A673 (cell line): ENCODE measurements around the gene ADGRL1. TPM values are rescaled to one million over a fixed set of nuclear protein-coding genes. Genes with fewer than 3 reads are reported as not detected.
"Not testable (repeated sequence)": the region's sequence is repeated elsewhere in the genome, so short reads cannot be mapped to it uniquely, and the experiment has no call there.

ENCODE experiments used
- BruUV-seq: library from RNA; stranded (reverse); fragments of 400-500 nt; replicated peaks from 2 replicates; lab custom pipeline; 2021; lab: Mats Ljungman, UMichigan
- CTCF ChIA-PET: fragments of 300-600 bp; sonication (Branson Sonifier 250); formaldehyde crosslinking; loops from one replicate; lab custom pipeline; 2022; ENCODE audit warnings: antibody characterized with exemption; lab: Charles Lee
- POLR2A ChIA-PET: fragments of 300-600 bp; sonication (Branson Sonifier 250); formaldehyde crosslinking; loops from one replicate; lab custom pipeline; 2022; ENCODE audit warnings: antibody characterized with exemption; ENCODE audit not compliant: low non-redundant PET; lab: Charles Lee
- DNase-seq: peaks from one replicate; pipeline ENCODE4 v3.0.0-alpha.2; 2015; ENCODE audit warnings: low spot score
- H3K27ac ChIP-seq: fragments of 200-600 bp; sonication (generic); 2 replicates; pipeline ENCODE4 v1.5.1; 2016; ENCODE audit warnings: mixed run types, low read depth, mild to moderate bottlenecking, mixed read lengths, antibody characterized with exemption, low read length; ENCODE audit not compliant: poor library complexity, severe bottlenecking
- H3K27me3 ChIP-seq: fragments of 200-600 bp; sonication (generic); replicated peaks from 2 replicates; pipeline ENCODE4 v1.6.1; 2017; ENCODE audit warnings: mixed run types, low read depth, mild to moderate bottlenecking, mixed read lengths, antibody characterized with exemption, low read length; ENCODE audit not compliant: insufficient read depth, poor library complexity
- H3K36me3 ChIP-seq: fragments of 200-600 bp; sonication (generic); 2 replicates; pipeline ENCODE4 v1.6.1; 2016; ENCODE audit warnings: mixed run types, mild to moderate bottlenecking, mixed read lengths, antibody characterized with exemption, low read length; ENCODE audit not compliant: insufficient read depth, poor library complexity, severe bottlenecking
- H3K4me1 ChIP-seq: fragments of 200-600 bp; sonication (generic); 2 replicates; pipeline ENCODE4 v1.6.1; 2017; ENCODE audit warnings: mixed run types, mild to moderate bottlenecking, mixed read lengths, antibody characterized with exemption, low read length; ENCODE audit not compliant: insufficient read depth, poor library complexity, severe bottlenecking
- H3K4me3 ChIP-seq: fragments of 200-600 bp; sonication (generic); 2 replicates; pipeline ENCODE4 v1.5.1; 2016; ENCODE audit warnings: low read depth, mixed run types, mild to moderate bottlenecking, mixed read lengths, low read length; ENCODE audit not compliant: poor library complexity, severe bottlenecking
- H3K9me3 ChIP-seq: fragments of 200-600 bp; sonication (generic); 2 replicates; pipeline ENCODE4 v1.6.1; 2016; ENCODE audit warnings: mixed run types, low read depth, mild to moderate bottlenecking, mixed read lengths, antibody characterized with exemption, low read length; ENCODE audit not compliant: poor library complexity, severe bottlenecking
- CTCF ChIP-seq: fragments of 300-800, 200-600 bp; sonication (generic); conservative IDR thresholded peaks from 2 replicates; pipeline ENCODE4 v1.5.1; 2017; ENCODE audit warnings: low read depth, mild to moderate bottlenecking, antibody characterized with exemption, low read length, moderate library complexity, mixed read lengths
- EZH2 ChIP-seq: fragments of 200-600 bp; sonication (generic); IDR thresholded peaks from 2 replicates; pipeline ENCODE4 v1.6.1; 2017; ENCODE audit warnings: borderline replicate concordance, low read depth, mild to moderate bottlenecking, mixed read lengths, antibody characterized with exemption, low read length; ENCODE audit not compliant: poor library complexity, severe bottlenecking
- intact Hi-C: fragments of 100-400 bp; cut with micrococcal nuclease; formaldehyde crosslinking; loops from one replicate; pipeline ENCODE4 v1.10.0; 2022; ENCODE audit not compliant: unreplicated experiment
- total RNA-seq: library from RNA; stranded (reverse); gene quantifications from 2 replicates; pipeline ENCODE4 v1.2.3, GENCODE V29; 2021

The ADGRL1 gene
- total RNA-seq, 1 experiment from 2014 or later = 66.1 TPM

GRCh38 chr19:14237014-14237941 is 31.3 kb upstream of the ADGRL1 start:
- no peaks in the 10 kb centered on the region for H3K9me3 ChIP-seq
- no peak overlapping the region for H3K27ac ChIP-seq
- H3K4me3 ChIP-seq = no peak overlapping the region
- BruUV-seq = no TSS peak
- H3K36me3 ChIP-seq = no peaks in the 10 kb centered on the region
- TF ChIP-seq CTCF (no peak), EZH2 (no peak)
- intact Hi-C loops = no loop called here
- no peaks in the 10 kb centered on the region for H3K4me1 ChIP-seq
- no peaks in the 10 kb centered on the region for H3K27me3 ChIP-seq
- ChIA-PET CTCF (no interaction called here), POLR2A (no interaction called here)
- DNase-seq = no peak

- H3K27me3 ChIP-seq, BruUV-seq, CTCF ChIA-PET, H3K27ac ChIP-seq, DNase-seq, H3K4me3 ChIP-seq, intact Hi-C loops, H3K4me1 ChIP-seq, H3K36me3 ChIP-seq, H3K9me3 ChIP-seq, POLR2A ChIA-PET: not testable (repeated sequence)
Measured at GRCh38 chr19:14232945-14233344, 27.0 kb upstream of the ADGRL1 start.

GRCh38 chr19:14228446-14229071 is 22.6 kb upstream of the ADGRL1 start:
- H3K4me3 ChIP-seq, POLR2A ChIA-PET, H3K27ac ChIP-seq, intact Hi-C loops, H3K9me3 ChIP-seq, H3K27me3 ChIP-seq, H3K4me1 ChIP-seq, CTCF ChIA-PET, DNase-seq, H3K36me3 ChIP-seq, BruUV-seq: not testable (repeated sequence)

GRCh38 chr19:14226498-14226897 is 20.5 kb upstream of the ADGRL1 start:
- intact Hi-C loops, POLR2A ChIA-PET, CTCF ChIA-PET, H3K4me1 ChIP-seq, DNase-seq, H3K9me3 ChIP-seq, H3K27me3 ChIP-seq, H3K4me3 ChIP-seq, H3K27ac ChIP-seq, BruUV-seq, H3K36me3 ChIP-seq: not testable (repeated sequence)
